ENCODE measurements around the gene GNA12. TPM values are rescaled to one million over a fixed set of nuclear protein-coding genes. Genes with fewer than 3 reads are reported as not detected.

GNA12 gene
- total and polyA plus RNA-seq, 9 of the 15 experiments (the other 6 are each of a cell fraction or from before 2014, with no cell fraction given), result 0.65 to 32.7 (median 9.6) TPM

GRCh38 chr7:2734751-2735571 lies 109.1 kb downstream of the GNA12 start (continued):
- TF ChIP-seq ZNF224 (CRISPR knock-in tag; IDR thresholded peaks at IDR 0.05), result no peak
- TF ChIP-seq XRCC3 (IDR thresholded peaks at IDR 0.05), result no peak
- TF ChIP-seq ZNF445 (CRISPR knock-in tag; IDR thresholded peaks at IDR 0.05; ENCODE audit: low read depth), result no peak
- TF ChIP-seq MYNN (IDR thresholded peaks at IDR 0.05), result peak; percentile 90
- TF ChIP-seq MYNN (CRISPR knock-in tag; IDR thresholded peaks at IDR 0.05), result no peak
- 0 out of 2 replicates have a peak, but pooled peaks have one; percentile 64 for TF ChIP-seq KLF16 (IDR thresholded peaks at IDR 0.05)
- TF ChIP-seq NCOA1 (IDR thresholded peaks at IDR 0.05; ENCODE audit: low read depth), result peak; percentile 42; the same call in 1 of the 2 replicates
- peak; percentile 66; the same call in 1 of the 2 replicates for TF ChIP-seq CC2D1A (IDR thresholded peaks at IDR 0.05)
- peak; percentile 78 for TF ChIP-seq MTA2 (IDR thresholded peaks at IDR 0.05; ENCODE audit: low read depth)
- peak in 1 of 3 experiments; percentile 56; a peak in 1 of 6 replicates for TF ChIP-seq ZBTB11 (CRISPR knock-in tag; IDR thresholded peaks at IDR 0.05)
- TF ChIP-seq KLF6 (CRISPR knock-in tag; IDR thresholded peaks at IDR 0.05; ENCODE audit: borderline replicate concordance), result no peak
- peak; percentile 71 for TF ChIP-seq MEIS2 (IDR thresholded peaks at IDR 0.05; ENCODE audit: partially characterized antibody)
- TF ChIP-seq DIDO1 (tag; IDR thresholded peaks at IDR 0.05; ENCODE audit: low read depth), result no peak
- TF ChIP-seq GATA2 (CRISPR knock-in tag; IDR thresholded peaks at IDR 0.05), result 0 out of 2 replicates have a peak, but pooled peaks have one; percentile 28
- TF ChIP-seq KLF1 (tag; IDR thresholded peaks at IDR 0.05), result no peak

All from K562 (cell line).